Glutamatergic neuron (in vitro differentiated cells): ENCODE data around the gene FUT4. TPM values are rescaled to one million over a fixed set of nuclear protein-coding genes. Genes with fewer than 3 reads are reported as not detected.

Experiments used
- DNase-seq: peaks from one replicate; pipeline ENCODE4 v3.0.0; 2022
- H3K27ac Mint-ChIP-seq: one replicate; pipeline ENCODE4 v1.8.0; 2020; ENCODE audit warnings: mild to moderate bottlenecking, mixed read lengths, inconsistent platforms; ENCODE audit not compliant: unreplicated experiment
- H3K27me3 Mint-ChIP-seq: one replicate; pipeline ENCODE4 v1.8.0; 2020; ENCODE audit warnings: mild to moderate bottlenecking, moderate library complexity, mixed read lengths, inconsistent platforms; ENCODE audit not compliant: unreplicated experiment
- H3K36me3 Mint-ChIP-seq: one replicate; pipeline ENCODE4 v1.8.0; 2020; ENCODE audit warnings: mild to moderate bottlenecking, mixed read lengths, inconsistent platforms; ENCODE audit not compliant: unreplicated experiment
- H3K4me1 Mint-ChIP-seq: one replicate; pipeline ENCODE4 v1.8.0; 2020; ENCODE audit warnings: mild to moderate bottlenecking, low read depth, mixed read lengths, inconsistent platforms; ENCODE audit not compliant: unreplicated experiment
- H3K4me3 Mint-ChIP-seq: one replicate; pipeline ENCODE4 v1.8.0; 2020; ENCODE audit warnings: mild to moderate bottlenecking, mixed read lengths, inconsistent platforms; ENCODE audit not compliant: unreplicated experiment
- H3K9me3 Mint-ChIP-seq: one replicate; pipeline ENCODE4 v1.8.0; 2020; ENCODE audit warnings: mild to moderate bottlenecking, moderate library complexity, mixed read lengths, inconsistent platforms; ENCODE audit not compliant: unreplicated experiment
- CTCF ChIP-seq: fragments of 200-600 bp; sonication (generic); IDR thresholded peaks from one replicate; pipeline ENCODE4 v1.5.0; 2021; ENCODE audit not compliant: partially characterized antibody, unreplicated experiment
- total RNA-seq: library from RNA; stranded (reverse); fragmentation: NEBNext Ultra II Directional; extraction: Animal tissue kit (Norgen Biotek cat#: 25700); gene quantifications from one replicate; pipeline ENCODE4 v1.2.1, GENCODE V29; 2021; ENCODE audit not compliant: unreplicated experiment

FUT4 gene
- total RNA-seq, 1 donor from 2014 or later: 2.2 TPM

GRCh38 chr11:94583866-94584500 is 40.3 kb downstream of the FUT4 start:
- no peaks in the 10 kb centered on the region for H3K36me3 Mint-ChIP-seq
- peaks cover 2% of the 10 kb centered on the region for H3K4me1 Mint-ChIP-seq
- no peaks in the 10 kb centered on the region for H3K27me3 Mint-ChIP-seq
- DNase-seq: no peak
- no peak overlapping the region for H3K4me3 Mint-ChIP-seq
- H3K27ac Mint-ChIP-seq: no peak overlapping the region
- no peak for TF ChIP-seq CTCF
- H3K9me3 Mint-ChIP-seq: no peaks in the 10 kb centered on the region

- Mint-ChIP-seq H3K4me1 (peaks cover 2% of the 10 kb centered on the region), H3K36me3 (no peaks in the 10 kb centered on the region), H3K27me3 (no peaks in the 10 kb centered on the region), H3K9me3 (no peaks in the 10 kb centered on the region), H3K4me3 (no peak overlapping the region), H3K27ac (no peak overlapping the region)
- DNase-seq: no peak
- no peak for TF ChIP-seq CTCF
These were observed 41.3 kb downstream of the FUT4 start for GRCh38 chr11:94584978-94585377.

GRCh38 chr11:94585399-94585798 is 41.7 kb downstream of the FUT4 start:
- no peak for DNase-seq
- no peak for TF ChIP-seq CTCF
- H3K27me3 Mint-ChIP-seq: no peaks in the 10 kb centered on the region
- no peaks in the 10 kb centered on the region for H3K36me3 Mint-ChIP-seq
- no peaks in the 10 kb centered on the region for H3K9me3 Mint-ChIP-seq
- no peak overlapping the region for H3K4me3 Mint-ChIP-seq
- H3K4me1 Mint-ChIP-seq: peaks cover 2% of the 10 kb centered on the region
- no peak overlapping the region for H3K27ac Mint-ChIP-seq

GRCh38 chr11:94586546-94586945 is 42.8 kb downstream of the FUT4 start:
- no peak for DNase-seq
- H3K36me3 Mint-ChIP-seq: no peaks in the 10 kb centered on the region
- no peaks in the 10 kb centered on the region for H3K9me3 Mint-ChIP-seq
- H3K27me3 Mint-ChIP-seq: no peaks in the 10 kb centered on the region
- H3K4me1 Mint-ChIP-seq: peaks cover 2% of the 10 kb centered on the region
- H3K4me3 Mint-ChIP-seq: no peak overlapping the region
- no peak for TF ChIP-seq CTCF
- no peak overlapping the region for H3K27ac Mint-ChIP-seq

- Mint-ChIP-seq H3K27me3 (no peaks in the 10 kb centered on the region), H3K9me3 (no peaks in the 10 kb centered on the region), H3K4me3 (no peak overlapping the region), H3K27ac (no peak overlapping the region), H3K4me1 (peaks cover 2% of the 10 kb centered on the region), H3K36me3 (no peaks in the 10 kb centered on the region)
- TF ChIP-seq CTCF: no peak
- no peak for DNase-seq
These were observed 43.3 kb downstream of the FUT4 start for GRCh38 chr11:94586978-94587377.
